Calu3 (cell line): ENCODE data around the gene ATP13A4. TPM values are rescaled to one million over a fixed set of nuclear protein-coding genes. Genes with fewer than 3 reads are reported as not detected.

Experiments used
- BruUV-seq: library from RNA; stranded (reverse); fragments of 400-500 nt; replicated peaks from 2 replicates; lab custom pipeline; 2021; lab: Mats Ljungman, UMichigan
- CTCF ChIA-PET: fragments of 300-600 bp; sonication (Branson Sonifier 250); formaldehyde crosslinking; loops from one replicate; lab custom pipeline; 2022; ENCODE audit warnings: antibody characterized with exemption; lab: Charles Lee
- DNase-seq: peaks from one replicate; pipeline ENCODE4 v3.0.0; 2022
- H3K27ac Mint-ChIP-seq: one replicate; pipeline ENCODE4 v1.8.0; 2022; ENCODE audit warnings: mixed read lengths; ENCODE audit not compliant: unreplicated experiment
- H3K27me3 Mint-ChIP-seq: one replicate; pipeline ENCODE4 v1.8.0; 2022; ENCODE audit warnings: mixed read lengths; ENCODE audit not compliant: unreplicated experiment
- H3K36me3 Mint-ChIP-seq: one replicate; pipeline ENCODE4 v1.8.0; 2022; ENCODE audit warnings: mild to moderate bottlenecking, moderate library complexity, mixed read lengths; ENCODE audit not compliant: insufficient read depth, unreplicated experiment
- H3K4me1 Mint-ChIP-seq: one replicate; pipeline ENCODE4 v1.8.0; 2022; ENCODE audit warnings: mild to moderate bottlenecking, low read depth, mixed read lengths; ENCODE audit not compliant: unreplicated experiment
- H3K4me3 Mint-ChIP-seq: one replicate; pipeline ENCODE4 v1.8.0; 2022; ENCODE audit warnings: mild to moderate bottlenecking, low read depth, moderate library complexity, mixed read lengths; ENCODE audit not compliant: unreplicated experiment
- H3K9me3 Mint-ChIP-seq: one replicate; pipeline ENCODE4 v1.8.0; 2022; ENCODE audit warnings: low read depth, mixed read lengths; ENCODE audit not compliant: unreplicated experiment
- CTCF ChIP-seq: fragments of 200-600 bp; IDR thresholded peaks from one replicate; pipeline ENCODE4 v1.8.0; 2022; ENCODE audit warnings: antibody characterized with exemption; ENCODE audit not compliant: unreplicated experiment
- intact Hi-C: fragments of 100-400 bp; cut with micrococcal nuclease; formaldehyde crosslinking; loops from one replicate; pipeline ENCODE4 v1.10.0; 2022; ENCODE audit not compliant: unreplicated experiment
- total RNA-seq: library from RNA; stranded (reverse); gene quantifications from 2 replicates; pipeline ENCODE4 v1.2.3, GENCODE V29; 2022

The ATP13A4 gene
- total RNA-seq, 1 experiment from 2014 or later: 24.6 TPM

- no peak for DNase-seq
- CTCF ChIA-PET: no interaction called here
- Mint-ChIP-seq H3K36me3 (no peaks in the 10 kb centered on the region), H3K27ac (no peak overlapping the region), H3K4me3 (no peak overlapping the region), H3K9me3 (peaks cover 5% of the 10 kb centered on the region), H3K4me1 (no peaks in the 10 kb centered on the region), H3K27me3 (peaks cover 23% of the 10 kb centered on the region)
- intact Hi-C loops: no loop called here
- TF ChIP-seq CTCF: no peak
- no TSS peak for BruUV-seq
Measured at GRCh38 chr3:193391902-193392301, 162.8 kb downstream of the ATP13A4 start.

- CTCF ChIA-PET: no interaction called here
- BruUV-seq: no TSS peak
- DNase-seq: no peak
- H3K27me3 Mint-ChIP-seq: peaks cover 23% of the 10 kb centered on the region
- intact Hi-C loops: no loop called here
- H3K36me3 Mint-ChIP-seq: no peaks in the 10 kb centered on the region
- H3K9me3 Mint-ChIP-seq: no peaks in the 10 kb centered on the region
- no peaks in the 10 kb centered on the region for H3K4me1 Mint-ChIP-seq
- TF ChIP-seq CTCF: no peak
- H3K27ac Mint-ChIP-seq: no peak overlapping the region
- H3K4me3 Mint-ChIP-seq: no peak overlapping the region
Measured at GRCh38 chr3:193389335-193389734, 165.4 kb downstream of the ATP13A4 start.

GRCh38 chr3:193388361-193388760, 166.3 kb downstream of the ATP13A4 start:
- H3K27me3 Mint-ChIP-seq: peaks cover 23% of the 10 kb centered on the region
- CTCF ChIA-PET: interaction anchor here (0.6 to 0.7 kb wide), 2 partner anchors 705 to 923 kb away, joined by 4 read pairs; no protein-coding TSS in a partner anchor
- H3K4me3 Mint-ChIP-seq: no peak overlapping the region
- H3K4me1 Mint-ChIP-seq: no peaks in the 10 kb centered on the region
- no peaks in the 10 kb centered on the region for H3K36me3 Mint-ChIP-seq
- BruUV-seq: no TSS peak
- DNase-seq: no peak
- H3K27ac Mint-ChIP-seq: no peak overlapping the region
- no peak for TF ChIP-seq CTCF
- H3K9me3 Mint-ChIP-seq: no peaks in the 10 kb centered on the region
- intact Hi-C loops: no loop called here

- DNase-seq: no peak
- H3K36me3 Mint-ChIP-seq: no peaks in the 10 kb centered on the region
- no peaks in the 10 kb centered on the region for H3K4me1 Mint-ChIP-seq
- no TSS peak for BruUV-seq
- H3K27ac Mint-ChIP-seq: no peak overlapping the region
- CTCF ChIA-PET: interaction anchor here (0.6 to 0.7 kb wide), 2 partner anchors 706 to 922 kb away, joined by 4 read pairs; no protein-coding TSS in a partner anchor
- H3K9me3 Mint-ChIP-seq: no peaks in the 10 kb centered on the region
- peaks cover 23% of the 10 kb centered on the region for H3K27me3 Mint-ChIP-seq
- intact Hi-C loops: no loop called here
- no peak for TF ChIP-seq CTCF
- no peak overlapping the region for H3K4me3 Mint-ChIP-seq
Measured at GRCh38 chr3:193387596-193387995, 167.1 kb downstream of the ATP13A4 start.
